Sigmoid colon (tissue), 7 donors: Measurements from ENCODE around the gene FCGBP. TPM values are rescaled to one million over a fixed set of nuclear protein-coding genes. Genes with fewer than 3 reads are reported as not detected.

Source experiments
- DNase-seq: peaks from one replicate; pipeline ENCODE4 v3.0.0-alpha.2; 2019
- H3K27ac ChIP-seq, 4 donors: fragments of 200-600 bp; sonication (generic); one replicate each; pipeline ENCODE4 v1.5.1; 2016 to 2019; ENCODE audit warnings: mild to moderate bottlenecking in 1 of 4
- H3K27me3 ChIP-seq, 3 donors: fragments of 200-600 bp; sonication (generic); one replicate each; pipeline ENCODE4 v1.5.1; 2019; ENCODE audit warnings: mild to moderate bottlenecking in 1 of 3
- H3K36me3 ChIP-seq, 4 donors: fragments of 200-600 bp; sonication (generic); one replicate each; pipeline ENCODE4 v1.5.1; 2016 to 2019
- H3K4me1 ChIP-seq, 4 donors: fragments of 200-600 bp; sonication (generic); one replicate each; pipeline ENCODE4 v1.5.1; 2017 to 2019
- H3K4me3 ChIP-seq, 4 donors: fragments of 200-600 bp; sonication (generic); one replicate each; pipeline ENCODE4 v1.5.1; 2017 to 2019; ENCODE audit warnings: mild to moderate bottlenecking in 2 of 4, moderate library complexity in 1 of 4
- H3K9me3 ChIP-seq, 4 donors: fragments of 200-600 bp in 3 of 4; sonication (generic) in 3 of 4; one replicate each; pipeline versions ENCODE4 v1.5.1 to v1.6.1; 2013 to 2019
- CTCF ChIP-seq, 4 experiments: fragments of 450-650 bp in 3 of 4; fragments of 200-600 bp in 1 of 4; IDR thresholded peaks; one replicate each; pipeline ENCODE4 v1.5.1; 2016 to 2019; ENCODE audit warnings: antibody characterized with exemption in 4 of 4, mild to moderate bottlenecking in 3 of 4, moderate library complexity in 2 of 4
- EP300 ChIP-seq, 4 donors: sonication (generic); formaldehyde crosslinking; IDR thresholded peaks; one replicate each; pipeline ENCODE4 v1.6.1; 2017; ENCODE audit warnings: antibody characterized with exemption in 4 of 4
- POLR2A ChIP-seq, 2 donors: fragments of 450-650 bp; IDR thresholded peaks; one replicate each; pipeline ENCODE4 v1.6.1; 2016; ENCODE audit warnings: antibody characterized with exemption in 2 of 2, mild to moderate bottlenecking in 2 of 2, moderate library complexity in 2 of 2
- POLR2AphosphoS5 ChIP-seq, 4 donors: sonication (generic); formaldehyde crosslinking; IDR thresholded peaks; one replicate each; pipeline ENCODE4 v1.6.1; 2017; ENCODE audit warnings: antibody characterized with exemption in 4 of 4
- WGBS, 2 donors: extraction: QIAGEN DNeasy Blood & Tissue Kit; methylation state at CpG; one replicate each; pipeline ENCODE4 v1.1.7; 2013; 5-methylcytosine and 5-hydroxymethylcytosine counted together
- intact Hi-C: fragments of 100-400 bp; cut with DNase I; formaldehyde crosslinking; loops from one replicate; pipeline ENCODE4 v1.15.1; 2023
- polyA plus RNA-seq, 3 donors: library from polyadenylated mRNA; stranded (reverse); fragments of 200-250 nt; gene quantifications; one replicate each; pipeline ENCODE4 v1.2.3, GENCODE V29; 2013
- total RNA-seq, 4 donors: library from RNA; depleted of rRNA; stranded (reverse); fragments of >200 nt; gene quantifications; one replicate each; pipeline ENCODE4 v1.1.0, GENCODE V29; 2016
- donor health status: healthy with polysubstance abuse.
- donor health status: Bipolar disorder and iron deficiency.
- donor health status: healthy.

Gene FCGBP
- total RNA-seq (10 to 100 TPM in 2 of 4 donors, 1 to 10 TPM in 2; 7.5 to 83.5 (median 9.7) TPM), polyA plus RNA-seq (100 to 1,000 TPM in 2 of 3 donors, 10 to 100 TPM in 1; 90.1 to 713 (median 228) TPM)

- Histone ChIP-seq H3K36me3 (no peaks in the 10 kb centered on the region), H3K4me1 (no peaks in the 10 kb centered on the region), H3K9me3 (peaks cover 0 to under 1% (median 0%) of the 10 kb centered on the region in 4 donors), H3K27ac (no peak within 1 kb of the TSS), H3K27me3 (no peaks in the 10 kb centered on the region), H3K4me3 (no peak within 1 kb of the TSS)
- intact Hi-C loops = no loop called here
- WGBS, 2 donors = 71 to 78% methylated on average over 5 of the region's 5 CpGs
- TF ChIP-seq POLR2AphosphoS5 (IDR thresholded peaks at IDR 0.05) (no peak), CTCF (IDR thresholded peaks at IDR 0.05) (no peak), POLR2A (IDR thresholded peaks at IDR 0.05) (no peak), EP300 (IDR thresholded peaks at IDR 0.05) (no peak)
- DNase-seq = peak; percentile 46
Measured at GRCh38 chr19:39934584-39935363, at the start of gene FCGBP. Gene FCGBP (minus strand): TSS chr19:39934634.

- Histone ChIP-seq H3K4me1 (no peaks in the 10 kb centered on the region), H3K27ac (no peak overlapping the region), H3K36me3 (peaks cover 7 to 44% (median 21%) of the 10 kb centered on the region in 4 donors), H3K27me3 (no peaks in the 10 kb centered on the region), H3K9me3 (peaks cover 0 to 14% (median 7%) of the 10 kb centered on the region in 4 donors), H3K4me3 (no peak overlapping the region)
- intact Hi-C loops = no loop called here
- DNase-seq = no peak
- TF ChIP-seq POLR2AphosphoS5 (IDR thresholded peaks at IDR 0.05) = no peak
- TF ChIP-seq EP300 (IDR thresholded peaks at IDR 0.05) = no peak
- no peak for TF ChIP-seq POLR2A (IDR thresholded peaks at IDR 0.05)
- TF ChIP-seq CTCF (IDR thresholded peaks at IDR 0.05) = no peak
- WGBS, 2 donors = 88 to 97% methylated on average over 5 of the region's 5 CpGs
Measured at GRCh38 chr19:39983695-39984300, 49.4 kb upstream of the FCGBP start.

- Histone ChIP-seq H3K36me3 (peaks cover 9 to 53% (median 22%) of the 10 kb centered on the region in 4 donors), H3K4me1 (no peaks in the 10 kb centered on the region), H3K27me3 (no peaks in the 10 kb centered on the region), H3K9me3 (peaks cover 0 to 14% (median 7%) of the 10 kb centered on the region in 4 donors), H3K27ac (no peak overlapping the region), H3K4me3 (no peak overlapping the region)
- DNase-seq = no peak
- intact Hi-C loops = no loop called here
- WGBS, 2 donors = 98 to 100% methylated on average over 1 of the region's 1 CpG
- TF ChIP-seq EP300 (IDR thresholded peaks at IDR 0.05) (no peak), CTCF (IDR thresholded peaks at IDR 0.05) (no peak), POLR2A (IDR thresholded peaks at IDR 0.05) (no peak), POLR2AphosphoS5 (IDR thresholded peaks at IDR 0.05) (no peak)
Measured at GRCh38 chr19:39982883-39983282, 48.4 kb upstream of the FCGBP start.

- peaks cover 0 to 22% (median 20%) of the 10 kb centered on the region in 4 donors for H3K4me1 ChIP-seq
- WGBS, 2 donors = 94 to 96% methylated on average over 24 of the region's 24 CpGs
- H3K9me3 ChIP-seq = no peaks in the 10 kb centered on the region
- intact Hi-C loops = loop anchor here (5.0 kb wide), 2 partner anchors 142 to 422 kb away; partner anchors contain the start of gene DYRK1B
- no peak overlapping the region for H3K4me3 ChIP-seq
- no peak for TF ChIP-seq POLR2A (IDR thresholded peaks at IDR 0.05)
- TF ChIP-seq POLR2AphosphoS5 (IDR thresholded peaks at IDR 0.05) = no peak
- no peak for TF ChIP-seq CTCF (IDR thresholded peaks at IDR 0.05)
- no peak for TF ChIP-seq EP300 (IDR thresholded peaks at IDR 0.05)
- H3K36me3 ChIP-seq = peaks cover 25 to 65% (median 32%) of the 10 kb centered on the region in 4 donors
- no peak overlapping the region for H3K27ac ChIP-seq
- DNase-seq = no peak
- H3K27me3 ChIP-seq = no peaks in the 10 kb centered on the region
Measured at GRCh38 chr19:39974377-39975155, 40.1 kb upstream of the FCGBP start.
